HG02678 (cell line): ENCODE data around the gene MYOM1.

Experiments used
- ATAC-seq: cut with Tn5 transposase; IDR thresholded peaks from one replicate; pipeline ENCODE4 v1.9.1; 2021; ENCODE audit warnings: mild to moderate bottlenecking, moderate library complexity; ENCODE audit not compliant: unreplicated experiment

MYOM1 gene

GRCh38 chr18:3153107-3153704 lies 66.6 kb downstream of the MYOM1 start:
- ATAC-seq, result peak; percentile 86

- ATAC-seq, result no peak
Measured at GRCh38 chr18:3152294-3152693, 67.5 kb downstream of the MYOM1 start.

- ATAC-seq, result no peak
Measured at GRCh38 chr18:3151399-3152264, 68.1 kb downstream of the MYOM1 start.

GRCh38 chr18:3150688-3151087 lies 69.1 kb downstream of the MYOM1 start:
- no peak for ATAC-seq

- ATAC-seq, result no peak
Measured at GRCh38 chr18:3150274-3150673, 69.5 kb downstream of the MYOM1 start.

- ATAC-seq, result no peak
Measured at GRCh38 chr18:3148930-3149535, 70.7 kb downstream of the MYOM1 start.

GRCh38 chr18:3147935-3148554 lies 71.7 kb downstream of the MYOM1 start:
- no peak for ATAC-seq

- no peak for ATAC-seq
Measured at GRCh38 chr18:3140986-3141639, 78.7 kb downstream of the MYOM1 start.

GRCh38 chr18:3140342-3140741 lies 79.4 kb downstream of the MYOM1 start:
- no peak for ATAC-seq

- no peak for ATAC-seq
Measured at GRCh38 chr18:3139406-3139805, 80.4 kb downstream of the MYOM1 start.

GRCh38 chr18:3138274-3138975 lies 81.3 kb downstream of the MYOM1 start:
- no peak for ATAC-seq

- ATAC-seq, result no peak
Measured at GRCh38 chr18:3135536-3135935, 84.2 kb downstream of the MYOM1 start.

GRCh38 chr18:3132700-3133099 lies 87.1 kb downstream of the MYOM1 start:
- no peak for ATAC-seq

- ATAC-seq, result no peak
Measured at GRCh38 chr18:3130344-3130743, 89.4 kb downstream of the MYOM1 start.

GRCh38 chr18:3129053-3129864 lies 90.5 kb downstream of the MYOM1 start:
- peak; percentile 97 for ATAC-seq

GRCh38 chr18:3126457-3127097 lies 93.2 kb downstream of the MYOM1 start:
- no peak for ATAC-seq

GRCh38 chr18:3124822-3125221 lies 94.9 kb downstream of the MYOM1 start:
- no peak for ATAC-seq

GRCh38 chr18:3122851-3123250 lies 96.9 kb downstream of the MYOM1 start:
- no peak for ATAC-seq

- ATAC-seq, result no peak
Measured at GRCh38 chr18:3121259-3121658, 98.5 kb downstream of the MYOM1 start.
